Loucy (cell line): ENCODE data around the gene ALX3.

Experiments
- H2AFZ ChIP-seq: fragments of 200-600 bp; sonication (generic); 2 replicates; pipeline ENCODE4 v1.6.0; 2016; ENCODE audit warnings: antibody characterized with exemption, mild to moderate bottlenecking, low read length, moderate library complexity
- H3F3A ChIP-seq: fragments of 200-600 bp; 2 replicates; pipeline ENCODE4 v1.6.0; 2016; ENCODE audit warnings: antibody characterized with exemption, low read depth, mild to moderate bottlenecking
- H3K27me3 ChIP-seq: fragments of 200-600 bp; sonication (generic); 2 replicates; pipeline ENCODE4 v1.6.1; 2014; ENCODE audit warnings: low read length, mild to moderate bottlenecking; ENCODE audit not compliant: insufficient read depth, poor library complexity, severe bottlenecking
- H3K36me3 ChIP-seq: fragments of 200-600 bp; sonication (generic); 2 replicates; pipeline ENCODE4 v1.6.1; 2016; ENCODE audit warnings: low read length; ENCODE audit not compliant: insufficient read depth
- H3K4me1 ChIP-seq: fragments of 200-600 bp; sonication (generic); 2 replicates; pipeline ENCODE4 v1.5.1; 2014; ENCODE audit warnings: low read length, mild to moderate bottlenecking; ENCODE audit not compliant: insufficient read depth, poor library complexity, severe bottlenecking
- H3K4me2 ChIP-seq: fragments of 200-600 bp; sonication (generic); 2 replicates; pipeline ENCODE4 v1.6.0; 2014; ENCODE audit warnings: antibody characterized with exemption, low read length, low read depth, mild to moderate bottlenecking; ENCODE audit not compliant: poor library complexity, severe bottlenecking
- H3K4me3 ChIP-seq: fragments of 200-600 bp; sonication (generic); 2 replicates; pipeline ENCODE4 v1.5.1; 2014; ENCODE audit warnings: low read length, mild to moderate bottlenecking, mixed read lengths; ENCODE audit not compliant: poor library complexity, severe bottlenecking
- H3K79me2 ChIP-seq: fragments of 200-600 bp; sonication (generic); 2 replicates; pipeline ENCODE4 v1.6.1; 2014; ENCODE audit warnings: low read length; ENCODE audit not compliant: insufficient read depth
- H3K9ac ChIP-seq: fragments of 200-600 bp; sonication (generic); 2 replicates; pipeline ENCODE4 v1.6.0; 2014; ENCODE audit warnings: mild to moderate bottlenecking, low read depth, low read length, moderate library complexity; ENCODE audit not compliant: poor library complexity, severe bottlenecking
- H3K9me2 ChIP-seq: fragments of 200-600 bp; sonication (generic); replicated peaks from 2 replicates; pipeline ENCODE4 v1.6.1; 2016; ENCODE audit warnings: low read depth, low read length, mixed read lengths
- H3K9me3 ChIP-seq: fragments of 200-600 bp; sonication (generic); 2 replicates; pipeline ENCODE4 v1.6.1; 2014; ENCODE audit warnings: mild to moderate bottlenecking, antibody characterized with exemption, low read length, low read depth; ENCODE audit not compliant: insufficient read depth
- H4K20me1 ChIP-seq: fragments of 200-600 bp; sonication (generic); 2 replicates; pipeline ENCODE4 v1.6.0; 2014; ENCODE audit warnings: antibody characterized with exemption, low read length, mild to moderate bottlenecking; ENCODE audit not compliant: insufficient read depth, poor library complexity, severe bottlenecking
- CTCF ChIP-seq: fragments of 200-600 bp; sonication (generic); conservative IDR thresholded peaks from 2 replicates; pipeline ENCODE4 v1.5.1; 2014; ENCODE audit warnings: mild to moderate bottlenecking, antibody characterized with exemption, low read length
- EZH2phosphoT487 ChIP-seq: fragments of 200-600 bp; IDR thresholded peaks from 2 replicates; pipeline ENCODE4 v1.6.1; 2018; ENCODE audit warnings: antibody characterized with exemption, mild to moderate bottlenecking, moderate library complexity, borderline replicate concordance

Gene ALX3

GRCh38 chr1:110084227-110085078, 14.0 kb upstream of the ALX3 start:
- Histone ChIP-seq H3K9me2 (no peaks in the 10 kb centered on the region), H3K4me3 (peak overlapping the region; percentile 69), H3K4me1 (peaks cover 8% of the 10 kb centered on the region), H3F3A (no peaks in the 10 kb centered on the region), H3K27me3 (peaks cover 26% of the 10 kb centered on the region), H2AFZ (peak overlapping the region; percentile 75; the same call in 1 of the 2 replicates), H3K79me2 (no peaks in the 10 kb centered on the region), H3K9me3 (no peaks in the 10 kb centered on the region), H3K4me2 (peak overlapping the region; percentile 76), H4K20me1 (no peaks in the 10 kb centered on the region), H3K9ac (peak overlapping the region; percentile 57), H3K36me3 (no peaks in the 10 kb centered on the region)
- TF ChIP-seq CTCF = no peak
- no peak for TF ChIP-seq EZH2phosphoT487

DNA sequence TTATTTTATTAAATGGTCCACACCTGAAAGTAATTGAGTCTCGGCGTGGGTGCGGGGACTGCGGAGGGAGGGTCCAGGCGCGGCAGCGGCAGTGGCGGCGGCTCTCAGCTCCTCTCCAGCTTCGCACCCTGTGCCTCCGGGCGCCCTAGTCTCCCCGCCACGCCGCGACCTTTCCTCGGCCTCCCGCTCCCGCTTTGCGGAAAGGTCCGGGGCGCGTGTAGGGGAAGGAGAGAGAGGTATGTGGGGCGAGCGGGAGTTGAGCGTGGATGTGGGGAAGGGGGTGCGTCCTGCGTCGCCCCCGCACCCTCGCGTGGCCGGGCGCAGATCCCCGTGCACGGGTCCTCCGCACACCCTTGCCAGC, 13.4 kb upstream of the ALX3 start:
- Histone ChIP-seq H3F3A (no peaks in the 10 kb centered on the region), H3K79me2 (no peaks in the 10 kb centered on the region), H3K4me1 (peaks cover 8% of the 10 kb centered on the region), H3K4me3 (peak overlapping the region; percentile 69), H3K4me2 (peak overlapping the region; percentile 76), H2AFZ (no peak overlapping the region), H3K27me3 (peaks cover 26% of the 10 kb centered on the region), H3K9me2 (no peaks in the 10 kb centered on the region), H3K9me3 (no peaks in the 10 kb centered on the region), H3K36me3 (no peaks in the 10 kb centered on the region), H3K9ac (no peak overlapping the region), H4K20me1 (no peaks in the 10 kb centered on the region)
- TF ChIP-seq EZH2phosphoT487 (no peak), CTCF (no peak)

DNA sequence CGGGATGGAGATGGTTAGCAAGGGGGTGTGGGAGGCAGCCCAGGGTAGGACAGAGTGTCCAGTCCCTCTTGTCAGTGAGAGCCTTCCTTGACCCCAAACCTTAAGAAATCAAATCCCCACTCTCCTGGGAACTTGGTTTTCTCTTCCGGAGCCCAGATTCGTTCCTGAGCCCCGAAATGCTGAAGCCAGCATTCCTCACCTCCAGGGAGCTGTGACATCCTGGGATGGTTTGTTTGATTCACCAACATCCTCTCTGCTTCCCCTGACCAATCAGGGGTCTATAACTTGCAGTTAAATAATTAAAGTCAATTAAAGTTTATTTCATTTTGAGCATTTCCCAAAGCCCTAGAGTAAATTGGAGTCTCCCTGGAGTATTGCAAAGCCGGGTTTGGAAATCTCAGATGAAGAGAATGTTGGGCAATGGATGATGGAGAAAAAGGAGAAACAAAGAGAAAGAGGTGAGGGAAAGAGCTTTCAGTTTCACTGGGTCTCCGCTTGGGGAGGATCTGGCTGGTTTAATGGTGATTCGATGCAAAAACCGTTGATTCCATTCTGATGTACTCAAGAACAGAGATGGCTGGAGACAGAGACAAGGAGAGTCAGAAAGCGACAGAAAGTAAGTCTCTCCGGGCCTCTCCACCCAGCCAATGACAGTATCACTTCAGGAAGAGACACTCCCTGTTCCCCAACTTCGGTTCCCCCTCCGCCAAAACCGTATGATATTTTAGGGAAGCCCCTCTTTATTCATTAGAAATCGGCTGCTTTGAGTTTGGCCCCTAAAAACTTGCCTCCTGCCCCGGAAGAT, 12.8 kb upstream of the ALX3 start:
- no peak overlapping the region for H3K4me3 ChIP-seq
- no peak overlapping the region for H3K4me2 ChIP-seq
- no peak overlapping the region for H3K9ac ChIP-seq
- H3K36me3 ChIP-seq = no peaks in the 10 kb centered on the region
- H4K20me1 ChIP-seq = no peaks in the 10 kb centered on the region
- TF ChIP-seq CTCF (no peak), EZH2phosphoT487 (no peak)
- peaks cover 26% of the 10 kb centered on the region for H3K27me3 ChIP-seq
- no peak overlapping the region for H2AFZ ChIP-seq
- no peaks in the 10 kb centered on the region for H3K9me2 ChIP-seq
- H3K9me3 ChIP-seq = no peaks in the 10 kb centered on the region
- peaks cover 8% of the 10 kb centered on the region for H3K4me1 ChIP-seq
- no peaks in the 10 kb centered on the region for H3K79me2 ChIP-seq
- no peaks in the 10 kb centered on the region for H3F3A ChIP-seq
